Fibroblast of the aortic adventitia (primary cell): ENCODE results near the gene HSD11B1. TPM values are rescaled to one million over a fixed set of nuclear protein-coding genes. Genes with fewer than 3 reads are reported as not detected.

Experiments used
- DNase-seq: peaks from one replicate; pipeline ENCODE4 v3.0.0-alpha.2; 2010; ENCODE audit warnings: low read depth
- H3K4me3 ChIP-seq: 2 replicates; pipeline ENCODE4 v1.5.1; 2011; ENCODE audit warnings: low read depth, mild to moderate bottlenecking, control low read depth, low read length, moderate library complexity
- CTCF ChIP-seq: IDR thresholded peaks from 2 replicates; pipeline ENCODE4 v1.5.1; 2011; ENCODE audit warnings: mild to moderate bottlenecking, low read length, control low read depth, inconsistent platforms; ENCODE audit not compliant: insufficient read depth
- total RNA-seq: library from RNA; depleted of rRNA; stranded (reverse); fragments of >200 nt; gene quantifications from 2 replicates; pipeline ENCODE4 v1.2.3, GENCODE V29; 2012; ENCODE audit warnings: low replicate concordance

HSD11B1 gene
- total RNA-seq, 1 donor = 33.3 TPM

GRCh38 chr1:209755926-209756614 lies 51.4 kb downstream of the HSD11B1 start, which contains the start of gene TRAF3IP3:
TRAF3IP3 (plus strand) TSS chr1:209756053; CDS start chr1:209760040, 3,987 bp downstream.
- no peak within 1 kb of the TSS for H3K4me3 ChIP-seq
- no peak for TF ChIP-seq CTCF
- DNase-seq = no peak

GRCh38 chr1:209756615-209757445 lies 52.2 kb downstream of the HSD11B1 start:
- H3K4me3 ChIP-seq = no peak overlapping the region
- DNase-seq = no peak
- TF ChIP-seq CTCF = no peak

DNA sequence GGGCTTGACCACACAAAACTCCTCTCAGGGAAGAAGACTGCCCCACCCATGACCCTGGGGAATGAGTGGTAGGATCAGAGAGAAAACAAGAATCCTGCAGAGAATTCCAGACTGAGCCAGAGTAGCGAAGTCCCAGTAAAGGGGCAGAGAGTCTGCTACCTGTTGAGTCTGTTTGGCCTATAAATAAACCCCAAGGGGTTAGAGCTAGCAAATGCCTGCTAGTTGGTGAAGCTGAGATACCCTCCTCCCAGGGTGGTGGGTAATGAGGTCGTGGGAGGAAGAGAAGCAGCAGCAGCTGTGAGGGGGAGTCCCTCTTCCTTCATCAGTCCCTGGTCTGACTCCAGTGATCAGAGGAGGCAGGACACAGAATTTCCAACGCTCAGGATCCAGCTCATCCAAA lies 53.8 kb downstream of the HSD11B1 start:
- no peak for TF ChIP-seq CTCF
- H3K4me3 ChIP-seq = no peak overlapping the region
- no peak for DNase-seq

- no peak for DNase-seq
- no peak for TF ChIP-seq CTCF
- H3K4me3 ChIP-seq = no peak overlapping the region
These were observed 55.2 kb downstream of the HSD11B1 start for GRCh38 chr1:209759829-209760359.

DNA sequence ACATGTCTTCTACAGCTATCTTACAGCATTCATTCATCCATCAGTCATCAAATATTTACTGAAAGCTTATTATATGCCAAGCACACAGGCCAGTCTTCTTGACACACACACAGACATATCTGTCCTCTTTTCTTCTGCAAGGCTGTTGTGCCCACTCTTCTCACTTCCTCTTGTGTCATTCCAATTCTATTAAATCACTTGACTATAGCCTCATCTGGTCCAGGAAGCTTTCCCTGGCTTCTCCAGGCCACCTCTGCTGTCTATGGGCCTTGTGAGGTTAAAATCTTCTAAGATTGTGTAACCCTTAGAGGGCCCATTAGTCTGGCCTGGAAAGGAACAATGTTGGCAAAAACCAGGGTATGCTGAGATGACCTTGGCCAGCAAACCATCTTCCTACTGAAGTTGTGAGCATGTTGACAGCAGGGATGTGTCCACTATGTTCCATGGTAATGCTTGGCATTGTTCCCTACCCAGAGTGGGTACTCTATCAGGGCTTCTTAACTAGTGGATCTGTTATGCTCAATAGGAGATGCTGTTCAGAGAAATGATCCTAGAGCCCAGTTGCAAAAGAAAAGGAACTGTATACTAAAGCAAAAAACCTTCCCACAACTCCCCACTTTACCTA lies 56.5 kb downstream of the HSD11B1 start:
- no peak overlapping the region for H3K4me3 ChIP-seq
- DNase-seq = peak; percentile 45
- no peak for TF ChIP-seq CTCF

DNA sequence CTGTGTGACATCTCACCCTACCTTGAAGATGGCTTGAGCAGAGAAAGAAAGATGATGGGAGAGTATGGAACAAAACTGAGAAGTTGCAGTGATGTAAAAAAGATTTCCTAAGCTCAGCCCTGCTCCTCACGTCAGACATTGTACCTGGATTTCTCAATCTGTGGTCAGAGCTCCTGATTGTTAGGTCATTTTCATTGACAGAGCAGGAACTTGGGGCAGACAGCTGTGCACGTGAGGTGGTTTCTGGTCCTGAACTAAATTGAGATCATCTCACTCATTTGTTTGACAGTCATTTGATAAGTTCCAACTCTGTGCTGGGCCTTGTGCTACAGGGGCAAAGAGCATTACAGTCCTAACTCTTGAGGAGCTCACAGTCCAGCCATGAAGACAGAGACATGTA lies 61.4 kb downstream of the HSD11B1 start:
- no peak for DNase-seq
- H3K4me3 ChIP-seq = no peak overlapping the region

More for the DNA sequence above, 61.4 kb downstream of the HSD11B1 start:
- no peak for TF ChIP-seq CTCF
